D721Med (cell line): Measurements from ENCODE around the gene LTC4S.

Experiments
- DNase-seq: peaks from one replicate; pipeline ENCODE4 v3.0.0; 2011; ENCODE audit warnings: low spot score; ENCODE audit not compliant: insufficient read length
- FAIRE-seq: peaks from 2 replicates; lab custom pipeline; 2011; peaks lifted over from hg19 to GRCh38; lab: Jason Lieb, UNC
- CTCF ChIP-seq: IDR thresholded peaks from 2 replicates; pipeline ENCODE4 v1.5.1; 2012; ENCODE audit warnings: mild to moderate bottlenecking, control low read depth; ENCODE audit not compliant: insufficient read depth; ENCODE audit errors: missing control alignments

The LTC4S gene

GRCh38 chr5:179769796-179770195 lies 24.0 kb upstream of the LTC4S start:
- TF ChIP-seq CTCF, result no peak
- DNase-seq (no peak), FAIRE-seq (no peak)

GRCh38 chr5:179771311-179771895 lies 22.4 kb upstream of the LTC4S start:
- DNase-seq, result no peak
- FAIRE-seq, result no peak
- no peak for TF ChIP-seq CTCF

- DNase-seq, result no peak
- FAIRE-seq, result no peak
- TF ChIP-seq CTCF, result no peak
Observed at GRCh38 chr5:179772351-179772750, 21.4 kb upstream of the LTC4S start.

GRCh38 chr5:179773686-179774040 lies 20.1 kb upstream of the LTC4S start:
- TF ChIP-seq CTCF, result no peak
- no peak for FAIRE-seq
- DNase-seq, result no peak

GRCh38 chr5:179774442-179774841 lies 19.3 kb upstream of the LTC4S start:
- no peak for FAIRE-seq
- DNase-seq, result no peak
- TF ChIP-seq CTCF, result no peak

- DNase-seq (no peak), FAIRE-seq (no peak)
- no peak for TF ChIP-seq CTCF
Observed at GRCh38 chr5:179776411-179776938, 17.3 kb upstream of the LTC4S start.

- TF ChIP-seq CTCF, result no peak
- FAIRE-seq (no peak), DNase-seq (no peak)
Observed at GRCh38 chr5:179777456-179777855, 16.3 kb upstream of the LTC4S start.
